Measurements from ENCODE around the gene NRCAM. TPM values are rescaled to one million over a fixed set of nuclear protein-coding genes. Genes with fewer than 3 reads are reported as not detected.

NRCAM gene
- total and polyA plus RNA-seq, 2 of the 13 experiments (the other 11 are each of a cell fraction or from before 2014, with no cell fraction given) = 0.31 to 0.33 TPM

- FAIRE-seq (no peak), ATAC-seq (no peak), DNase-seq (ENCODE audit: low spot score) (no peak)
- no peaks in the 10 kb centered on the region for H3K9me3 ChIP-seq (ENCODE audit: low read length)
- H3K36me3 ChIP-seq (replicated peaks in 1 of 2; ENCODE audit: control insufficient read depth in 1 of 2, insufficient read depth in 2 of 2, low read length in 2 of 2) = no peaks in the 10 kb centered on the region
- no peak overlapping the region for H2AFZ ChIP-seq (ENCODE audit: low read length)
- no peaks in the 10 kb centered on the region for H3K4me1 ChIP-seq (ENCODE audit: insufficient read depth, low read length)
- no peak overlapping the region for H3K9ac ChIP-seq (ENCODE audit: insufficient read depth, low read depth, low read length)
- WGBS (ENCODE audit: low lambda C conversion rate) = 57% methylated on average over 4 of the region's 4 CpGs
- H3K4me2 ChIP-seq (ENCODE audit: low read depth, low read length) = no peak overlapping the region
- no peak overlapping the region for H3K27ac ChIP-seq (ENCODE audit: extremely low read length, insufficient read depth, low read length)
- no peaks in the 10 kb centered on the region for H4K20me1 ChIP-seq (ENCODE audit: insufficient read depth, low read length)
- intact Hi-C loops (cut with micrococcal nuclease; ENCODE audit: unreplicated experiment) (no loop called here), in situ Hi-C loops (cut with HindIII; ENCODE audit: extremely low pct_ligation_motif_present, low pct_unique_long_range_greater_than_20kb) (no loop called here)
- POLR2A ChIA-PET = no interaction called here
- no peak overlapping the region for H3K4me3 ChIP-seq (replicated peaks in 1 of 3; ENCODE audit: insufficient read depth in 1 of 3, low read depth in 2 of 3, low read length in 3 of 3)
- H3K27me3 ChIP-seq (ENCODE audit: control insufficient read depth in 1 of 2, insufficient read depth in 2 of 2, low read length in 2 of 2) = no peaks in the 10 kb centered on the region
- CTCF ChIA-PET (ENCODE audit: low intra/inter-chr PET ratio, low total read pairs) = no interaction called here
- no peak for TF ChIP-seq SNAI1 (CRISPR knock-in tag; IDR thresholded peaks at IDR 0.05; ENCODE audit: borderline replicate concordance)
- no peak for TF ChIP-seq ZFP1 (CRISPR knock-in tag; IDR thresholded peaks at IDR 0.05)
- no peak for TF ChIP-seq ZNF101 (CRISPR knock-in tag; IDR thresholded peaks at IDR 0.05; ENCODE audit: borderline replicate concordance, low read depth)
- TF ChIP-seq ZNF276 (CRISPR knock-in tag; IDR thresholded peaks at IDR 0.05; ENCODE audit: low read depth) = no peak
- no peak for TF ChIP-seq GFI1 (CRISPR knock-in tag; IDR thresholded peaks at IDR 0.05; ENCODE audit: borderline replicate concordance)
- no peak for TF ChIP-seq ZFP37 (CRISPR knock-in tag; IDR thresholded peaks at IDR 0.05; ENCODE audit: borderline replicate concordance)
- no peak for TF ChIP-seq ZNF326 (CRISPR knock-in tag; IDR thresholded peaks at IDR 0.05; ENCODE audit: borderline replicate concordance)
- H3K79me2 ChIP-seq (ENCODE audit: insufficient read depth, low read length) = no peaks in the 10 kb centered on the region
- no TSS peak for BruUV-seq (replicated peaks)
Measured at GRCh38 chr7:108257954-108258353, 198.3 kb downstream of the NRCAM start.

DNA sequence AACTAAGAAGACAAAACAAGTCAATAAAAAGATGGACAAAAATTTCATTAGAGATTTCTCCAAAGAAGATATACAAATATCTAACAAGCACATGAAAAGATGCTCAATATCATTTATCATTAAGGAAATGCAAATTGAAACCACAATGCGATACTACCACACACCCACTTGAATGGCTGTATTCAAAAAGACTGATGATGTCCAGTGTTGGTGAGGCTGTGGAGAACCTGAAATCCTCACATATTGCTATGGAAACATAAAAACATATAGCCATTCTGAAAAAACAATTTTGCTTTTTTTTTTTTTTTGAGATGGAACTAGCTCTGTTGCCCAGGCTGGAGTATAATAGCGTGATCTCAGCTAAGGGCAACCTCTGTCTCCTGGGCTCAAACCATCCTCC lies 202.0 kb downstream of the NRCAM start:
- peaks cover 10% of the 10 kb centered on the region for H3K4me1 ChIP-seq (ENCODE audit: insufficient read depth, low read length)
- no peaks in the 10 kb centered on the region for H3K9me3 ChIP-seq (ENCODE audit: low read length)
- no peaks in the 10 kb centered on the region for H3K36me3 ChIP-seq (replicated peaks in 1 of 2; ENCODE audit: control insufficient read depth in 1 of 2, insufficient read depth in 2 of 2, low read length in 2 of 2)
- H3K9ac ChIP-seq (ENCODE audit: insufficient read depth, low read depth, low read length) = no peak overlapping the region
- ChIA-PET CTCF (ENCODE audit: low intra/inter-chr PET ratio, low total read pairs) (no interaction called here), POLR2A (no interaction called here)
- ATAC-seq (no peak), DNase-seq (ENCODE audit: low spot score) (no peak), FAIRE-seq (no peak)
- intact Hi-C loops (cut with micrococcal nuclease; ENCODE audit: unreplicated experiment) (no loop called here), in situ Hi-C loops (cut with HindIII; ENCODE audit: extremely low pct_ligation_motif_present, low pct_unique_long_range_greater_than_20kb) (no loop called here)
- H3K27me3 ChIP-seq (ENCODE audit: control insufficient read depth in 1 of 2, insufficient read depth in 2 of 2, low read length in 2 of 2) = no peaks in the 10 kb centered on the region
- no peak overlapping the region for H3K27ac ChIP-seq (ENCODE audit: extremely low read length, insufficient read depth, low read length)
- no peaks in the 10 kb centered on the region for H3K79me2 ChIP-seq (ENCODE audit: insufficient read depth, low read length)
- no peak overlapping the region for H3K4me2 ChIP-seq (ENCODE audit: low read depth, low read length)
- WGBS (ENCODE audit: low lambda C conversion rate) = 78% methylated on average over 2 of the region's 2 CpGs
- no peak overlapping the region for H2AFZ ChIP-seq (ENCODE audit: low read length)
- BruUV-seq (replicated peaks) = no TSS peak
- H4K20me1 ChIP-seq (ENCODE audit: insufficient read depth, low read length) = no peaks in the 10 kb centered on the region
- no peak overlapping the region for H3K4me3 ChIP-seq (replicated peaks in 1 of 3; ENCODE audit: insufficient read depth in 1 of 3, low read depth in 2 of 3, low read length in 3 of 3)
- TF ChIP-seq NCOA5 (CRISPR knock-in tag; IDR thresholded peaks at IDR 0.05) (no peak), ZNF530 (CRISPR knock-in tag; IDR thresholded peaks at IDR 0.05; ENCODE audit: low read depth) (no peak), ZNF512B (CRISPR knock-in tag; IDR thresholded peaks at IDR 0.05; ENCODE audit: borderline replicate concordance) (no peak), WIZ (CRISPR knock-in tag; IDR thresholded peaks at IDR 0.05) (no peak), ZNF670 (CRISPR knock-in tag; IDR thresholded peaks at IDR 0.05; ENCODE audit: borderline replicate concordance) (no peak), RFX5 (IDR thresholded peaks at IDR 0.05; ENCODE audit: low read depth, low read length) (no peak)
- TF ChIP-seq, protein P1, sequence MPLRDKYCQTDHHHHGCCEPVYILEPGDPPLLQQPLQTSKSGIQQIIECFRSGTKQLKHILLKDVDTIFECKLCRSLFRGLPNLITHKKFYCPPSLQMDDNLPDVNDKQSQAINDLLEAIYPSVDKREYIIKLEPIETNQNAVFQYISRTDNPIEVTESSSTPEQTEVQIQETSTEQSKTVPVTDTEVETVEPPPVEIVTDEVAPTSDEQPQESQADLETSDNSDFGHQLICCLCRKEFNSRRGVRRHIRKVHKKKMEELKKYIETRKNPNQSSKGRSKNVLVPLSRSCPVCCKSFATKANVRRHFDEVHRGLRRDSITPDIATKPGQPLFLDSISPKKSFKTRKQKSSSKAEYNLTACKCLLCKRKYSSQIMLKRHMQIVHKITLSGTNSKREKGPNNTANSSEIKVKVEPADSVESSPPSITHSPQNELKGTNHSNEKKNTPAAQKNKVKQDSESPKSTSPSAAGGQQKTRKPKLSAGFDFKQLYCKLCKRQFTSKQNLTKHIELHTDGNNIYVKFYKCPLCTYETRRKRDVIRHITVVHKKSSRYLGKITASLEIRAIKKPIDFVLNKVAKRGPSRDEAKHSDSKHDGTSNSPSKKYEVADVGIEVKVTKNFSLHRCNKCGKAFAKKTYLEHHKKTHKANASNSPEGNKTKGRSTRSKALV (CRISPR knock-in tag; IDR thresholded peaks at IDR 0.05) = no peak

All from HepG2 (cell line).